Measurements from ENCODE around the gene KCNT1. TPM values are rescaled to one million over a fixed set of nuclear protein-coding genes. Genes with fewer than 3 reads are reported as not detected.

Gene KCNT1
- total RNA-seq, 1 experiment from 2014 or later: not detected

DNA sequence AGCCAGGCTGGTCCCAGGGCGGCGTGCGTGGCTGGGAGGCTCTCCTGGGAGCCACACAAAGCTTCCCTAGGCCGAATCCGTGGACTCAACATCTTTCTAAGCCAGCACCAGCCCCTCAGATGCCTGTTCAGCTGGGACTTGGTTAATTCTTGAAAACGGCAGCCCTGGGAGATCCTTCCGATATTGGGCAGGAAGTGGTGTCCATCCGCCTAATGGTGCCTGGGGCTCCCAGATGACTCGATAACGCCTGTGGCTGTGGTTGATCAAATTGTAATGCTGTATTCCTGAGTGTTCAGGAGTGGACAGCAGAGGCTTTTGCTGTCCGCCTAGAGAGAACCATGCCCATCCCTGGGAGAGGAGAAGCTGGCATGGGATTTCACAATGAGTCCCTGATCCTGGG is 14.1 kb downstream of the KCNT1 start:
- TF ChIP-seq EZH2 (IDR thresholded peaks at IDR 0.05; ENCODE audit: low read depth): no peak
- TF ChIP-seq, protein P1, sequence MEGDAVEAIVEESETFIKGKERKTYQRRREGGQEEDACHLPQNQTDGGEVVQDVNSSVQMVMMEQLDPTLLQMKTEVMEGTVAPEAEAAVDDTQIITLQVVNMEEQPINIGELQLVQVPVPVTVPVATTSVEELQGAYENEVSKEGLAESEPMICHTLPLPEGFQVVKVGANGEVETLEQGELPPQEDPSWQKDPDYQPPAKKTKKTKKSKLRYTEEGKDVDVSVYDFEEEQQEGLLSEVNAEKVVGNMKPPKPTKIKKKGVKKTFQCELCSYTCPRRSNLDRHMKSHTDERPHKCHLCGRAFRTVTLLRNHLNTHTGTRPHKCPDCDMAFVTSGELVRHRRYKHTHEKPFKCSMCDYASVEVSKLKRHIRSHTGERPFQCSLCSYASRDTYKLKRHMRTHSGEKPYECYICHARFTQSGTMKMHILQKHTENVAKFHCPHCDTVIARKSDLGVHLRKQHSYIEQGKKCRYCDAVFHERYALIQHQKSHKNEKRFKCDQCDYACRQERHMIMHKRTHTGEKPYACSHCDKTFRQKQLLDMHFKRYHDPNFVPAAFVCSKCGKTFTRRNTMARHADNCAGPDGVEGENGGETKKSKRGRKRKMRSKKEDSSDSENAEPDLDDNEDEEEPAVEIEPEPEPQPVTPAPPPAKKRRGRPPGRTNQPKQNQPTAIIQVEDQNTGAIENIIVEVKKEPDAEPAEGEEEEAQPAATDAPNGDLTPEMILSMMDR (conservative IDR thresholded peaks at IDR 0.05): no peak
- Histone ChIP-seq H3K36me3 (ENCODE audit: low read depth) (no peaks in the 10 kb centered on the region), H3K9me2 (ENCODE audit: insufficient read depth) (no peaks in the 10 kb centered on the region), H3K27me3 (ENCODE audit: insufficient read depth, low read depth) (peaks cover 91% of the 10 kb centered on the region), H3K27ac (no peak overlapping the region), H3K4me3 (no peak overlapping the region), H4K20me1 (ENCODE audit: insufficient read depth) (no peaks in the 10 kb centered on the region), H3K79me2 (ENCODE audit: low read depth) (no peaks in the 10 kb centered on the region), H3K4me2 (no peak overlapping the region), H2AFZ (no peak overlapping the region), H3F3A (ENCODE audit: insufficient read depth, low read depth) (no peaks in the 10 kb centered on the region), H3K4me1 (replicated peaks; ENCODE audit: insufficient read depth) (no peaks in the 10 kb centered on the region), H3K9me3 (ENCODE audit: insufficient read depth, low read depth) (no peaks in the 10 kb centered on the region)
- no TSS peak for BruUV-seq (replicated peaks)
- DNase-seq: no peak
- CTCF ChIA-PET: no interaction called here
- intact Hi-C loops (cut with micrococcal nuclease; ENCODE audit: unreplicated experiment): no loop called here
- POLR2A ChIA-PET (ENCODE audit: unreplicated experiment): interaction anchor here (0.6 kb wide), 1 partner anchor 768 kb away, joined by 3 read pairs; no protein-coding TSS in a partner anchor

DNA sequence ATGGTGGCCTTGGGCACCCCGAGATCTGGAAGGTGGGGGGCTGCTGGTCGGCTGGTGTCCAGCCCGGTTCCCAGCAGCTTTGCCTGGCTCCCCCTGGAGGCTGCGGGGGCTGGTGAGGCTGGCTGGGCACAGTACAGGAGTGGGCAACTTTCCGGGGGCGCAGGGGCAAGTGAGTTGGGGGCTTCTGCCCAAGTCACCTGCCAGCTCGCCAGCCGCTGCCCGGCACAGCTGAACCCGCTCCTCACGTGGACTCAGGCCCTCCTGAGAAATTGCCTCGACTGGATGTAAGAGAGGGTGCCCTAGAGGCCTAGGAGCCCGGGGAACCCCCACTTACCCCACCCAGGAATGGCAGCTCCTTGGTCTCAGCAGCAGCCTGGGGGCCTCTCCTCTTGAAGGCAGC is 15.4 kb downstream of the KCNT1 start:
- Histone ChIP-seq H3K36me3 (ENCODE audit: low read depth) (no peaks in the 10 kb centered on the region), H3K27me3 (ENCODE audit: insufficient read depth, low read depth) (peaks cover 91% of the 10 kb centered on the region), H3K27ac (no peak overlapping the region), H4K20me1 (ENCODE audit: insufficient read depth) (no peaks in the 10 kb centered on the region), H3K4me2 (no peak overlapping the region), H3K9me2 (ENCODE audit: insufficient read depth) (no peaks in the 10 kb centered on the region), H2AFZ (no peak overlapping the region), H3K79me2 (ENCODE audit: low read depth) (no peaks in the 10 kb centered on the region), H3K4me3 (no peak overlapping the region), H3K4me1 (replicated peaks; ENCODE audit: insufficient read depth) (no peaks in the 10 kb centered on the region), H3F3A (ENCODE audit: insufficient read depth, low read depth) (no peaks in the 10 kb centered on the region), H3K9me3 (ENCODE audit: insufficient read depth, low read depth) (no peaks in the 10 kb centered on the region)
- ChIA-PET CTCF (no interaction called here), POLR2A (ENCODE audit: unreplicated experiment) (no interaction called here)
- no peak for DNase-seq
- TF ChIP-seq, protein P1 (conservative IDR thresholded peaks at IDR 0.05): no peak
- no peak for TF ChIP-seq EZH2 (IDR thresholded peaks at IDR 0.05; ENCODE audit: low read depth)
- intact Hi-C loops (cut with micrococcal nuclease; ENCODE audit: unreplicated experiment): no loop called here
- no TSS peak for BruUV-seq (replicated peaks)

DNA sequence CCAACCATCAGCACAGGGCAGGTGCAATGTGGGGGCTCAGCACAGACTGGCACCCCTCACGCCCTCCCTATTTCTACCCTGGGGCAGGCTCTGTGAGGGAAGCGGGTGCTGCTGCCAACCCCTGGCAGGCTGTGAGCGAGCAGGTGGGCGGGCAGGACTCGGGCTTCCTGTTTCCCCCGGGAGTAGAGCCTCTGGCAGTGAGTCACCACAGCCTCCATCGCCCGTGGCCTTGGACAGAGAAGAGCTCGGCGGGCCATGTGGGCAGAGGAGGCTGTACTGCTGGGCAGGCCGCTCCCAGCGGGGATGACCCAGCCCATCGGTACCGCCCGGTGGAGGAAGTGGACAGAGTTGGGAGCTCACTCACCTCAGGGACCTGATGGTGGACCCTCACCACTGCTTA is 16.6 kb downstream of the KCNT1 start:
- no peak overlapping the region for H3K27ac ChIP-seq
- H3K9me2 ChIP-seq (ENCODE audit: insufficient read depth): no peaks in the 10 kb centered on the region
- no peaks in the 10 kb centered on the region for H3K9me3 ChIP-seq (ENCODE audit: insufficient read depth, low read depth)
- no peak overlapping the region for H2AFZ ChIP-seq
- BruUV-seq (replicated peaks): no TSS peak
- peaks cover 91% of the 10 kb centered on the region for H3K27me3 ChIP-seq (ENCODE audit: insufficient read depth, low read depth)
- ChIA-PET CTCF (no interaction called here), POLR2A (ENCODE audit: unreplicated experiment) (interaction anchor here (0.7 kb wide), 1 partner anchor 460 kb away, joined by 3 read pairs; no protein-coding TSS in a partner anchor)
- peak in 1 of 2 experiments; percentile 32 for DNase-seq
- intact Hi-C loops (cut with micrococcal nuclease; ENCODE audit: unreplicated experiment): no loop called here
- no peak overlapping the region for H3K4me2 ChIP-seq
- no peaks in the 10 kb centered on the region for H3K4me1 ChIP-seq (replicated peaks; ENCODE audit: insufficient read depth)
- H3K79me2 ChIP-seq (ENCODE audit: low read depth): no peaks in the 10 kb centered on the region
- no peak overlapping the region for H3K4me3 ChIP-seq
- H4K20me1 ChIP-seq (ENCODE audit: insufficient read depth): no peaks in the 10 kb centered on the region
- H3F3A ChIP-seq (ENCODE audit: insufficient read depth, low read depth): no peaks in the 10 kb centered on the region
- H3K36me3 ChIP-seq (ENCODE audit: low read depth): no peaks in the 10 kb centered on the region
- TF ChIP-seq EZH2 (IDR thresholded peaks at IDR 0.05; ENCODE audit: low read depth): no peak
- TF ChIP-seq, protein P1 (conservative IDR thresholded peaks at IDR 0.05): no peak
